ENCODE measurements around the gene MGARP. TPM values are rescaled to one million over a fixed set of nuclear protein-coding genes. Genes with fewer than 3 reads are reported as not detected.
"Not testable (repeated sequence)": the region's sequence is repeated elsewhere in the genome, so short reads cannot be mapped to it uniquely, and the experiment has no call there.

The MGARP gene
- total RNA-seq, 1 donor from 2014 or later: 0.60 TPM

GRCh38 chr4:139317635-139318034 lies 37.6 kb upstream of the MGARP start:
- H3K36me3 ChIP-seq: no peaks in the 10 kb centered on the region
- intact Hi-C loops (cut with micrococcal nuclease): no loop called here
- no peak for TF ChIP-seq CTCF (IDR thresholded peaks at IDR 0.05; ENCODE audit: borderline replicate concordance)
- no peaks in the 10 kb centered on the region for H3K9me3 ChIP-seq (replicated peaks)
- no peak for DNase-seq
- peaks cover 57% of the 10 kb centered on the region for H3K4me1 ChIP-seq
- no peak overlapping the region for H3K4me3 ChIP-seq
- no peaks in the 10 kb centered on the region for H3K27me3 ChIP-seq (ENCODE audit: low read depth)
- no peak overlapping the region for H3K27ac ChIP-seq (replicated peaks)

GRCh38 chr4:139316733-139317132 lies 36.7 kb upstream of the MGARP start:
- Histone ChIP-seq H3K27me3 (ENCODE audit: low read depth) (no peaks in the 10 kb centered on the region), H3K4me3 (no peak overlapping the region), H3K9me3 (replicated peaks) (no peaks in the 10 kb centered on the region), H3K36me3 (no peaks in the 10 kb centered on the region), H3K4me1 (peaks cover 60% of the 10 kb centered on the region), H3K27ac (replicated peaks) (no peak overlapping the region)
- intact Hi-C loops (cut with micrococcal nuclease): no loop called here
- no peak for DNase-seq
- no peak for TF ChIP-seq CTCF (IDR thresholded peaks at IDR 0.05; ENCODE audit: borderline replicate concordance)

- Histone ChIP-seq H3K27ac (replicated peaks) (peak overlapping the region; percentile 13), H3K4me3 (no peak overlapping the region), H3K27me3 (ENCODE audit: low read depth) (no peaks in the 10 kb centered on the region), H3K36me3 (no peaks in the 10 kb centered on the region), H3K9me3 (replicated peaks) (no peaks in the 10 kb centered on the region), H3K4me1 (peaks cover 69% of the 10 kb centered on the region)
- no peak for DNase-seq
- TF ChIP-seq CTCF (IDR thresholded peaks at IDR 0.05; ENCODE audit: borderline replicate concordance): no peak
- intact Hi-C loops (cut with micrococcal nuclease): no loop called here
Observed at GRCh38 chr4:139315221-139315675, 35.2 kb upstream of the MGARP start.

DNA sequence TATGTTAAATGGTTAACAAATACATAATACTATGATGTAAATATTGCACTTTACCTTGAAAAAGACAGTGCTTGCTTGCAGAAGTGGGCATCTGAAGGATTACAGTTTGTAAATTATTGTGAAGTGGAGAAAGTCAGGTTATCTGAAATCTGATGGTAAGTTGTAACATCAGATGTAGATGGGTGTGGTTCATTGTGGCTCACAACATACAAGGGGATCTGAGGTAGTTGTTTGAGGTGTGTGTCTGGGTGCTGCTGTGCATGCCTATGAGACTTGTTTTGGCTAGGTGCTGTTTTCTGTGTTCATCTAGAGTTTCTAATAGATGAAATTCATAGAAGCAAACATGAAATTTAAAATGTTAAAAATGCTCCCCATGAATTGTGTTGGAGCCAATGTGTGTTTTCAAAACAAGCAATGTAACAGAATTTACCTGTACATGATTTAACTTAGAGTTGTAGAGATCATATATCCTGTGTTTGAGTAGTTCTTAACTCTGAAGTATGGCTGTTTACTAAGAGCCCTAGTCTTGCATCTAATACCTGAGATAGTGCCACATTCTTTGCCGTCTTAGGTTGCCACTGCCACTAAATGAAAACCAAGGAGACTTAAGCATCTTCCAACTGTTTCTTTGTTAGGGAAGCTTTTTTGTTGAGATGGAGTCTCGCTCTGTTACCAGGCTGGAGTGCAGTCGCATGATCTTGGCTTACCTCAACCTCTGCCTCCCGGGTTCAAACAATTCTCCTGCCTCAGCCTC lies 34.2 kb upstream of the MGARP start:
- Histone ChIP-seq H3K27me3 (ENCODE audit: low read depth) (no peaks in the 10 kb centered on the region), H3K4me3 (no peak overlapping the region), H3K4me1 (peaks cover 62% of the 10 kb centered on the region), H3K9me3 (replicated peaks) (no peaks in the 10 kb centered on the region), H3K27ac (replicated peaks) (no peak overlapping the region), H3K36me3 (no peaks in the 10 kb centered on the region)
- DNase-seq: no peak
- intact Hi-C loops (cut with micrococcal nuclease): no loop called here
- no peak for TF ChIP-seq CTCF (IDR thresholded peaks at IDR 0.05; ENCODE audit: borderline replicate concordance)

DNA sequence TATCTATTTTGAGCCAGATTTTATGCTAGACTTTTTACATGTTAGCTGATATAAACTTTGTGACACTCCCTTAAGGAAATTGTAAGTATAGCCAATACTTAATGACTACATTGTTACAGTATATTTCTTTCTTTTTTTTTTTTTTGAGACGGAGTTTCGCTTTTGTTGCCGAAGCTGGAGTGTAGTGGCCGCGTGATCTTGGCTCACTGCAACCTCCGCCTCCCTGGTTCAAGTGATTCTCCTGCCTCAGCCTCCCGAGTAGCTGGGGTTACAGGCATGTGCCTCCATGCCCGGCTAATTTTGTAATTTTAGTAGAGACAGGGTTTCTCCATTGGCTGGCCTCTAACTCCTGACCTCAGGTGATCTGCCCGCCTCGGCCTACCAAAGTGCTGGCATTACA lies 33.4 kb upstream of the MGARP start:
- H3K4me3 ChIP-seq; H3K27ac ChIP-seq (replicated peaks); H3K36me3 ChIP-seq; H3K9me3 ChIP-seq (replicated peaks); intact Hi-C loops (cut with micrococcal nuclease); H3K27me3 ChIP-seq (ENCODE audit: low read depth); DNase-seq: not testable (repeated sequence)
- H3K4me1 ChIP-seq: peaks cover 62% of the 10 kb centered on the region

GRCh38 chr4:139312552-139313332 lies 32.7 kb upstream of the MGARP start:
- Histone ChIP-seq H3K4me3 (no peak overlapping the region), H3K27me3 (ENCODE audit: low read depth) (no peaks in the 10 kb centered on the region), H3K4me1 (peaks cover 66% of the 10 kb centered on the region), H3K36me3 (no peaks in the 10 kb centered on the region), H3K9me3 (replicated peaks) (no peaks in the 10 kb centered on the region), H3K27ac (replicated peaks) (no peak overlapping the region)
- TF ChIP-seq CTCF (IDR thresholded peaks at IDR 0.05; ENCODE audit: borderline replicate concordance): no peak
- DNase-seq: no peak
- intact Hi-C loops (cut with micrococcal nuclease): no loop called here
